HUES64 (cell line): ENCODE results near the gene UNC13C.
"Not testable (repeated sequence)": the region's sequence is repeated elsewhere in the genome, so short reads cannot be mapped to it uniquely, and the experiment has no call there.

ENCODE experiments used
- H3K27ac ChIP-seq: 2 replicates; pipeline ENCODE4 v1.7.0; 2013; ENCODE audit warnings: low read depth, low read length, inconsistent platforms
- H3K27me3 ChIP-seq: 2 replicates; pipeline ENCODE4 v1.6.1; 2013; ENCODE audit warnings: mild to moderate bottlenecking, low read length; ENCODE audit not compliant: insufficient read depth
- H3K36me3 ChIP-seq: 2 replicates; pipeline ENCODE4 v1.6.1; 2013; ENCODE audit warnings: mild to moderate bottlenecking, low read length; ENCODE audit not compliant: insufficient read depth
- H3K4me1 ChIP-seq: 2 replicates; pipeline ENCODE4 v1.6.1; 2013; ENCODE audit warnings: mild to moderate bottlenecking, low read length, moderate library complexity; ENCODE audit not compliant: insufficient read depth
- H3K4me3 ChIP-seq: 2 replicates; pipeline ENCODE4 v1.5.1; 2013; ENCODE audit warnings: mild to moderate bottlenecking, low read length, moderate library complexity
- H3K9ac ChIP-seq: 2 replicates; pipeline ENCODE4 v1.6.1; 2013; ENCODE audit warnings: mild to moderate bottlenecking, low read depth, low read length
- H3K9me3 ChIP-seq: 2 replicates; pipeline ENCODE4 v1.6.1; 2013; ENCODE audit warnings: low read depth, low read length; ENCODE audit not compliant: insufficient read depth
- WGBS: fragments of 150-250, 120-280 bp; methylation state at CpG from one replicate; pipeline ENCODE4 v1.1.7; 2013; ENCODE audit warnings: missing lambda C conversion rate; 5-methylcytosine and 5-hydroxymethylcytosine counted together

Gene UNC13C

DNA sequence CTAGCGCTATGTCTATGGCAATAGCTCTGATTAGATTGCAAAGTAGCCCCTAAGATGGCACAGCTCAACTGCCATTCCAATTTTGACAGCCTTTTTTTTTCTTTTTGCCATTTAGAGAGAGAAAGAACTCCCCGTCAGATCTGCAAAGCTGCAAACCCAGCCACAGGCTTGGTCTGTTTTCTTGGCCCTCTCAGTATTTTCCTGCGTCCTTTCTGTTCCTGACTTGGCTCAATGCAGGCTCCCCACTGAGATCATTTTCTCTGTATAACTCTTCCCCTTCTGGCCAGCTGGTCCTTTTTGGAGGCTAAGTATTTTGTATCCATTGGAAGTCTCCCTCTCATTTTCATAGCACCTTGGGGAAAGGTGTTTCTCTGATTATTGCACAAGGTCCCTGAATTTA, 386.7 kb downstream of the UNC13C start:
- Histone ChIP-seq H3K4me1 (peaks cover 6% of the 10 kb centered on the region; the same call in 1 of the 2 replicates), H3K27me3 (no peaks in the 10 kb centered on the region), H3K36me3 (no peaks in the 10 kb centered on the region), H3K4me3 (no peak overlapping the region), H3K9ac (no peak overlapping the region), H3K9me3 (peaks cover 10% of the 10 kb centered on the region; the same call in 1 of the 2 replicates), H3K27ac (no peak overlapping the region)
- 55% methylated on average over 3 of the region's 3 CpGs for WGBS

DNA sequence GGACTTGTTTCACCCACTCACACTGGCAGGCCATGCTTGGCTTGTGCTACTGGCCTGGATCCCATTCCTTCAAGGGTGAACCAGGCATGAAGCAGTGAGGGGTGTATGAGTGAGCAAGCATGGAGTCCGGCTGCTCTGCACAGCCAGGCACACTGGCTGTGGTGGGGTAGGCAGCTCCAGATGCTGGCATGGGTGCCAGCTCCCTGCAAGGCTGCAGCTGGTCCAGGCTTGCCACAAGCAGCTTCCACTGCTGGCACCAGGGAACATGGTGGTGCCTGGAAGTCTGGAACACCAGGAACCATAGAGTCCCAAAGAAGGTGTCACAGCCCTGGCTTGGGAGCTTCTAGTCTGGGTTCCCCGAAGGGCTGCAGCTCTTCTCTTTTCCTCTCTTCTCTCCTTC, 395.1 kb downstream of the UNC13C start:
- H3K27ac ChIP-seq: no peak overlapping the region
- peaks cover 6% of the 10 kb centered on the region; the same call in 1 of the 2 replicates for H3K4me1 ChIP-seq
- H3K36me3 ChIP-seq: no peaks in the 10 kb centered on the region
- WGBS: 91% methylated on average over 2 of the region's 2 CpGs
- no peak overlapping the region for H3K9ac ChIP-seq
- no peak overlapping the region for H3K4me3 ChIP-seq
- H3K9me3 ChIP-seq: peaks cover 14% of the 10 kb centered on the region; the same call in 1 of the 2 replicates
- H3K27me3 ChIP-seq: no peaks in the 10 kb centered on the region

DNA sequence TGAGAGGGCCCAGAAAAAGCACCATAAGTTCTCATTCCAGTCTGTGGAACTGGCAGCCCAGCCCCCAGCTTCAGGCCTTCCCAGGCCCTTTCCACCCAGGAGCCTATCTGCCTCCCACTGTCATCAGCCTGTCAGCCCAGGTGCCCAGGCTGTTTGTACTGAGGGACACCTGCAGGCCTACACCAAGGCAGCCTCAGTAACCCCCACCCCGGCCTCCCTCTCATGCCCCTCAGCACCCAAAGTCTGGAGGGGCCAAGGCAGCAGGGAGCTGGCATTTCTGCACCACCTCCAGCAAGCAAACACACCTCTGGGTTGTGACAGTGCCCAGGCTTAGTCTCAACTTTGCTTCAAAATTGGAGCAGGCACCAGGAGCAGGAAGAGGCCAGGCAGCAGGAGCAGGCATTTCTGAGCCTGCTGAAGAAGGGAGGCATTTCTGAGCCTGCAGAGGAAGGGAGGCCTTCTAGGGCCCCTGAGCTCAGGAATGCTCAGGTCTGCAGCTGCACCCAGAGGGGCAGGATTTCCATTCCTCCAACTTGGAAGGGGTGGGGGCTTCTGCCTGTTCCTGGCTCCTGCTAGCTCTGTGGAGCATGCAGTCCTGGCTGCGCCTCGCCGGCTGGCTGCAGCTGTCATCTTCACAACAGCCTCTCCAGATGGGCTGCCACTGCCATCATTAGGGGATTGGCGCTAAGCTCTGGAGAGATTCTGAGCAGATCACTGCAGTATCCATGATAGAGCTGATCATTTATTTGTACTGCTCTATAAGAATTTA, 396.1 kb downstream of the UNC13C start:
- Histone ChIP-seq H3K36me3 (no peaks in the 10 kb centered on the region), H3K9ac (no peak overlapping the region), H3K27me3 (no peaks in the 10 kb centered on the region), H3K27ac (no peak overlapping the region), H3K4me3 (no peak overlapping the region), H3K4me1 (no peaks in the 10 kb centered on the region), H3K9me3 (peaks cover 14% of the 10 kb centered on the region; the same call in 1 of the 2 replicates)
- 93% methylated on average over 5 of the region's 5 CpGs for WGBS

DNA sequence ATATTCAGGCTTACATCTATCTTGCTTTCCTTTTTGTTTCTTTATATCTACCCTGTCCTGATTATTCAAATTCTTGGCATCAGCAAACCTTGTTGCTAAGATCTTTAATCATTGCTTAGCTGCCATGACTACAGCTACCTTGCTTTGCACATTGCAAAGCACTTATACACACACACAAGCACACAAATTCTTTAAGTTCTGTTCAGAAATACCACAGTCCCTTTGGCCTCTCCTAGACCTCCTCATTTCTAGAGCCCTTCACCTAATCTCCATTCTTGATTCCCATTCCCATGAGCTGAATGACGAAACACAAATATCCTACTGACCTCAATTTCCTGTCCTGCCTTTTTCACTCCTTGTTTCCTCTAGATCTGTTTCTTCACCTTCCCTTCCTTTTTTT, 409.6 kb downstream of the UNC13C start:
- Histone ChIP-seq H3K9ac (no peak overlapping the region), H3K4me1 (no peaks in the 10 kb centered on the region), H3K4me3 (no peak overlapping the region), H3K27ac (no peak overlapping the region), H3K36me3 (no peaks in the 10 kb centered on the region), H3K27me3 (no peaks in the 10 kb centered on the region), H3K9me3 (no peaks in the 10 kb centered on the region)
- 87% methylated on average over 1 of the region's 1 CpG for WGBS

DNA sequence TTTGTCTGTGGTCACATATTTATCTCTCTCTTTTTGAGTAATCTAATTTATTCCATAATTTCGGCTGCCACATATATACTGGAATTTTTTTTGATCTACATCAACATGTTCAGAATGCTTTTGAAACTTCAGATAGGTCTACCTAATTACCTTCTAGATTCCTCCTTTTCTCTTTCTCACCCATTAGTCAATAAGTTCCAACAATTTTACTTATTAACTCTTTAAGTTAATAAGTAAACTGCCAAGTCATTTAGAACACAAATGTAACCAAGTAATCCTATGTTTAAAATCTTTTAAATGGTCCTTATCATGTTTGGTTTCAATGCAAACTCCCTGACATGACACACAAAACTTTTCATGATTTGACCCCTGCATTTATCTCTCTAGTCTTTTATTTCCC, 410.5 kb downstream of the UNC13C start:
- H3K27ac ChIP-seq: no peak overlapping the region
- no peaks in the 10 kb centered on the region for H3K36me3 ChIP-seq
- no peak overlapping the region for H3K4me3 ChIP-seq
- 100% methylated on average over 1 of the region's 1 CpG for WGBS
- no peaks in the 10 kb centered on the region for H3K4me1 ChIP-seq
- H3K9ac ChIP-seq: no peak overlapping the region
- no peaks in the 10 kb centered on the region for H3K9me3 ChIP-seq
- H3K27me3 ChIP-seq: no peaks in the 10 kb centered on the region

DNA sequence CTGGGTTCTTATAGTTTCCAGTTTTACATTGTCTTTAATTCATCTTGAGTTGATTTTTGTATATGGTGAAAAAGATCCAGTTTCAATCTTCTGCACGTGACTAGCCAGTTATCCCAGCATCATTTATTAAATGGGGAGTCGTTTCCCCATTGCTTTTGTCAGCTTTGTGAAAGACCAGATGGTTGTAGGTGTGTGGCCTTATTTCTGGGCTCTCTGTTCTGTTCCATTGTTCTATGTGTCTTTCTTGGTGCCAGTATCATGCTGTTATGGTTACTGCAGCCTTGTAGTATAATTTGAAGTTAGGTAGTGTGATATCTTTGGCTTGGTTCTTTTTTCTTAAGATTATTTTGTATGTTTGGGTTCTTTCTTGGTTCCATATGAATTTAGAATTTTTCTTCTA, 432.2 kb downstream of the UNC13C start:
- Histone ChIP-seq H3K27me3 (no peaks in the 10 kb centered on the region), H3K4me3 (no peak overlapping the region), H3K9ac (no peak overlapping the region), H3K27ac (no peak overlapping the region), H3K9me3 (no peaks in the 10 kb centered on the region), H3K36me3 (no peaks in the 10 kb centered on the region), H3K4me1 (no peaks in the 10 kb centered on the region)
- WGBS: 93% methylated on average over 2 of the region's 2 CpGs

DNA sequence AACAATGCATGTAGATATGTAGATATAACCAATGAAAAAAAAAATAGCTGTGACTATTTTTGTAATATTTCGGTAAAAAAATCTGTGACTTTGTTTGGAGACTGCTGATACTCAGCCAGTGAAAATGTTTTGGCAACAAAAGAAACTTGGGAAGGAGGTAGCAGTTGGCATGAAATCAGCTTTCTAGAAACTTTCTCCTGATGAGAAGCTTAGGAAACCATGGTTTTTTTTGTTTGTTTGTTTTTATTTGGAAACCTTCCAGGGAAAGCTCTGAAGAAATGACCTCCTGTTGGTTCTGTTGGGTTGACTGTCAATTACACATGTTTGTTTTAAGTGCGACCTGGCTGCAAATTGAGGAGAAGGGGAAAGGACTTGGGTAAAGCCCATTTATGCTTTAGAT, 445.9 kb downstream of the UNC13C start:
- H3K27ac ChIP-seq: no peak overlapping the region
- no peaks in the 10 kb centered on the region for H3K27me3 ChIP-seq
- no peak overlapping the region for H3K4me3 ChIP-seq
- H3K4me1 ChIP-seq: no peaks in the 10 kb centered on the region
- 85% methylated on average over 2 of the region's 2 CpGs for WGBS
- H3K36me3 ChIP-seq: no peaks in the 10 kb centered on the region
- H3K9me3 ChIP-seq: no peaks in the 10 kb centered on the region
- H3K9ac ChIP-seq: no peak overlapping the region

DNA sequence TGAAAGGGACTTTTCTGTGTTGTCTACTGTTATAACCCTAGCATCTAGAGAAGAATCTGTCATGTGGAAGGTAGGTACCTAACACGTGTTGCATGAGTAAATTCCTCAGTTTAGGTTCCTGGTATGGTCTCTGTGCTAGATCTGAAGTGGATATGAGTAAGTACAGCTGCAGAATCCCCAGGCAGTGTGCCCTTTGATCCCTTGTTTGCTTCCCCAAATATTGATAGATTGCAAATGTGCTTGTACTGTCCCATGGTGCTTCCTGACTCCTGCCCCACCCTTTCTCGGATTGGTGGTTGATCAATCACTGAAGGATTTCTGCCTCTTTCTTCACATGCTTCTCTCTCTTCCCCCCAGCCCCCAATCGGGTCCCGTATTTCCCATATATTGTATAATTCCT, 450.4 kb downstream of the UNC13C start:
- Histone ChIP-seq H3K27ac (no peak overlapping the region), H3K4me3 (no peak overlapping the region), H3K9ac (no peak overlapping the region), H3K27me3 (no peaks in the 10 kb centered on the region), H3K4me1 (no peaks in the 10 kb centered on the region), H3K9me3 (no peaks in the 10 kb centered on the region), H3K36me3 (no peaks in the 10 kb centered on the region)
- 66% methylated on average over 2 of the region's 4 CpGs for WGBS

DNA sequence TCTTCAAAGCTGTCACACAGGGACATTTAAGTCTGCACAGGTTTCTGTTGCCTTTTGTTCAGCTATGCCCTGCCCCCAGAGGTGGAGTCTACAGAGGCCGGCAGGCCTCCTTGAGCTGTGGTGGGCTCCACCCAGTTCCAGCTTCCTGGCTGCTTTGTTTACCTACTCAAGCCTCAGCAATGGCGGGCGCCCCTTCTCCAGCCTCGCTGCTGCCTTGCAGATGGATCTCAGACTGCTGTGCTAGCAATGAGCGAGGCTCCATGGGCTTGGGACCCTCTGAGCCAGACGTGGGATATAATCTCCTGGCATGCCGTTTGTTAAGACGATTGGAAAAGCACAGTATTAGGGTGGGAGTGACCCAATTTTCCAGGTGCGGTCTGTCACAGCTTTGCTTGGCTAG, 472.0 kb downstream of the UNC13C start:
- not testable (repeated sequence) for H3K4me3 ChIP-seq, H3K9ac ChIP-seq, H3K4me1 ChIP-seq, H3K9me3 ChIP-seq, H3K36me3 ChIP-seq, H3K27me3 ChIP-seq, H3K27ac ChIP-seq
- 81% methylated on average over 9 of the region's 9 CpGs for WGBS

DNA sequence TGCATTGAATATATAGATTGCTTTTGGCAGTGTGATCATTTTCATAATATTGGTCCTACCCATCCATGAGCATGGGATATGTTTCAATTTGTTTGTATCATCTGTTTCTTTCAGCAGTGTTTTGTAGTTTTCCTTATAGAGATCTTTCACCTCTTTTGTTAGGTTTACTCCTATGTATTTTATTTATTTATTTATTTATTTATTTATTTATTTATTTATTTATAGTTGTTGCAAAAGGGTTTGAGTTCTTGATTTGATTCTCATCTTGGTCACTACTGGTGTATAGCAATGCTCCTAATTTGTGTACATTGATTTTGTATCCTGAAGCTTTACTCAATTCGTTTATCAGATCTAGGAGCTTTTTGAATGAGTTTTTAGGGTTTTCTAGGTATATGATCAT, 478.2 kb downstream of the UNC13C start:
- no peaks in the 10 kb centered on the region for H3K36me3 ChIP-seq
- 75% methylated on average over 1 of the region's 1 CpG for WGBS

DNA sequence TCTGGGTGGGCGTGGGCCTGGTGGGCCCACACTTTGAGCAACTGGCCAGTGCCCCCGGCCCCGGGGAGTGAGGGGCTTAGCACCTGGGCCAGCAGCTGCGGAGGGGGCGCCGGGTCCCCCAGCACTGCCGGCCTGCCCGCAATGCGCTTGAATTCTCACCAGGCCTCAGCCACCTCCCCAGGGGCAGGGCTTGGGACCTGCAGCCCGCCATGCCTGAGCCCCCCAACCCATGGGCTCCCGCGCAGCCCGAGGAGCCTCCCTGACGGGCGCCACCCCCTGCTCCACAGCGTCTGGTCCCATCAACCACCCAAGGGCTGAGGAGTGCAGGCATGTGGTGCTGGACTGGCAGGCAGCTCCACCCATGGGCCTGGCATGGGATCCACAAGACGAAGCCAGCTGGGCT, 484.3 kb downstream of the UNC13C start:
- no peak overlapping the region for H3K27ac ChIP-seq
- H3K9ac ChIP-seq: no peak overlapping the region
- H3K4me3 ChIP-seq: no peak overlapping the region
- H3K4me1 ChIP-seq: no peaks in the 10 kb centered on the region
- H3K36me3 ChIP-seq: no peaks in the 10 kb centered on the region
- WGBS: 96% methylated on average over 17 of the region's 17 CpGs
- no peaks in the 10 kb centered on the region for H3K27me3 ChIP-seq
- peaks cover 33% of the 10 kb centered on the region for H3K9me3 ChIP-seq

More for the DNA sequence above, 478.2 kb downstream of the UNC13C start:
- Histone ChIP-seq H3K27ac (no peak overlapping the region), H3K4me3 (no peak overlapping the region), H3K4me1 (no peaks in the 10 kb centered on the region), H3K27me3 (no peaks in the 10 kb centered on the region), H3K9me3 (peaks cover 25% of the 10 kb centered on the region), H3K9ac (no peak overlapping the region)

DNA sequence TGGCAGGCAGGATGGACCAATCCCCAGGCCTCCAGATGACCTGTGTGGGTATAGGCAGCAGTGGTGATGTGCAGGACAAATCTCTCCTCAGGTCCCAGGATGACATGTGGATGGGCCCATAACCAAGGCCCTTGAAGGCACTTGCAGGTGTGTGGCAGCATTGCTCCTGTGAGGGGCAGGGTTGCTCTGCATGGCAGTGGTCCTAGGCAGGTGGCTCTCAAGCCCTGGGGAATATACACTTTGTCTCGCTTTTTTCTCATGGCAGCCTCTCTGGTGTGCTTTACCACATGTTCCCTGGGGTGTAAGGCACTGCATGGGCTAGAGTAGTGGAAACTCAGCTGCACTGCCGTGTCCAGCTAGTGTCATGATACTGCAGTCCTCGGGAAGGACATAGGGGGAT, 503.6 kb downstream of the UNC13C start:
- no peaks in the 10 kb centered on the region for H3K36me3 ChIP-seq
- 0 out of 2 replicates have a peak, but pooled peaks cover 3% of the 10 kb centered on the region for H3K4me1 ChIP-seq
- 71% methylated on average over 3 of the region's 3 CpGs for WGBS
- H3K27ac ChIP-seq: no peak overlapping the region
- no peaks in the 10 kb centered on the region for H3K27me3 ChIP-seq
- H3K4me3 ChIP-seq: no peak overlapping the region
- no peak overlapping the region for H3K9ac ChIP-seq
- H3K9me3 ChIP-seq: no peaks in the 10 kb centered on the region
